K562 (cell line): Measurements from ENCODE around the gene SHROOM3. TPM values are rescaled to one million over a fixed set of nuclear protein-coding genes. Genes with fewer than 3 reads are reported as not detected.
A peak's percentile ranks its signal among the peaks of the same experiment; 100 is the strongest.

Source experiments
- ATAC-seq: fragments of 200-7000 bp; cut with Tn5 transposase; 3 replicates; pipeline ENCODE4 v1.9.1; 2020; ENCODE audit warnings: moderate library complexity
- BruUV-seq: library from RNA; stranded (reverse); fragments of 400-500 nt; replicated peaks from 2 replicates; lab custom pipeline; 2021; lab: Mats Ljungman, UMichigan
- CTCF ChIA-PET: fragments of 300-600 bp; formaldehyde crosslinking; extraction: SDS; loops from one replicate; lab custom pipeline; 2021; ENCODE audit warnings: low intra/inter-chr PET ratio; lab: Yijun Ruan, JAX
- POLR2A ChIA-PET: fragments of 300-600, 350-650 bp; sonication (Branson Sonifier 250); formaldehyde crosslinking; extraction: SDS; loops from one replicate; lab custom pipeline; 2021; ENCODE audit warnings: antibody characterized with exemption, inconsistent platforms; lab: Yijun Ruan, JAX
- DNase-seq, 4 experiments: peaks; one replicate each; pipeline versions ENCODE4 v3.0.0 to v3.0.0-alpha.2; 2011 to 2018; ENCODE audit warnings: low spot score in 3 of 4, mixed read lengths in 3 of 4; ENCODE audit errors: extremely low read depth in 1 of 4
- FAIRE-seq: peaks from 2 replicates; lab custom pipeline; 2011; peaks lifted over from hg19 to GRCh38; lab: Jason Lieb, UNC
- H2AFZ ChIP-seq: 2 replicates; pipeline ENCODE4 v1.6.0; 2011; ENCODE audit warnings: low read depth, low read length, control low read depth, inconsistent platforms
- H3K27ac ChIP-seq: fragments of 200-600 bp; 3 replicates; pipeline ENCODE4 v1.8.0; 2011; ENCODE audit warnings: low read depth, mild to moderate bottlenecking, control low read depth, inconsistent platforms, low read length, moderate library complexity, mixed read lengths; ENCODE audit errors: extremely low read depth
- H3K27me3 ChIP-seq, 2 experiments: fragments of 300-600 bp in 1 of 2; 2 replicates in 1 of 2; 3 replicates in 1 of 2; pipeline versions ENCODE4 v1.6.0 to v1.8.0; 2011; ENCODE audit warnings: inconsistent platforms in 2 of 2, low read length in 2 of 2, mild to moderate bottlenecking in 1 of 2, mixed read lengths in 1 of 2, moderate library complexity in 1 of 2; ENCODE audit not compliant: control insufficient read depth in 2 of 2, insufficient read depth in 2 of 2
- H3K36me3 ChIP-seq: fragments of 300-600 bp; 3 replicates; pipeline ENCODE4 v1.8.0; 2011; ENCODE audit warnings: mild to moderate bottlenecking, low read length, inconsistent platforms; ENCODE audit not compliant: control insufficient read depth, insufficient read depth
- H3K4me1 ChIP-seq, 2 experiments: fragments of 200-600 bp in 1 of 2; replicated peaks in 1 of 2; 2 replicates in 1 of 2; 3 replicates in 1 of 2; pipeline versions ENCODE4 v1.5.1 to v1.8.0; 2011; ENCODE audit warnings: inconsistent platforms in 2 of 2, low read length in 2 of 2, mild to moderate bottlenecking in 1 of 2, mixed read lengths in 1 of 2, moderate library complexity in 1 of 2; ENCODE audit not compliant: control insufficient read depth in 2 of 2, insufficient read depth in 2 of 2
- H3K4me2 ChIP-seq: 2 replicates; pipeline ENCODE4 v1.6.1; 2011; ENCODE audit warnings: low read length, control low read depth, inconsistent platforms, mixed read lengths; ENCODE audit not compliant: insufficient read depth
- H3K4me3 ChIP-seq: fragments of 200-600 bp; sonication (generic), shearing (Covaris generic); 2 replicates; pipeline ENCODE4 v1.5.1; 2016; ENCODE audit warnings: control low read depth, inconsistent platforms
- H3K79me2 ChIP-seq: fragments of 200-600 bp; 3 replicates; pipeline ENCODE4 v1.8.0; 2011; ENCODE audit warnings: low read length, inconsistent platforms; ENCODE audit not compliant: control insufficient read depth, insufficient read depth
- H3K9ac ChIP-seq, 2 experiments: 2 replicates each; pipeline versions ENCODE4 v1.6.0 to v1.6.1; 2011; ENCODE audit warnings: low read depth in 2 of 2, low read length in 2 of 2, control low read depth in 1 of 2, inconsistent platforms in 1 of 2, mild to moderate bottlenecking in 1 of 2, mixed read lengths in 1 of 2; ENCODE audit not compliant: insufficient read depth in 1 of 2
- H3K9me1 ChIP-seq: one replicate; pipeline ENCODE4 v1.6.0; 2011; ENCODE audit warnings: inconsistent platforms, mild to moderate bottlenecking, low read length, moderate library complexity; ENCODE audit not compliant: control insufficient read depth, insufficient read depth
- H3K9me3 ChIP-seq: replicated peaks from 2 replicates; pipeline ENCODE4 v1.5.1; 2011; ENCODE audit warnings: low read depth, low read length, inconsistent platforms; ENCODE audit not compliant: control insufficient read depth, insufficient read depth
- H4K20me1 ChIP-seq: replicated peaks from 2 replicates; pipeline ENCODE4 v1.6.1; 2011; ENCODE audit warnings: low read length, inconsistent platforms, mixed read lengths; ENCODE audit not compliant: control insufficient read depth, insufficient read depth
- DPF2 ChIP-seq: fragments of 450-650 bp; IDR thresholded peaks from 2 replicates; pipeline ENCODE4 v1.6.1; 2016
- E2F1 ChIP-seq: sonication (generic); formaldehyde crosslinking; IDR thresholded peaks from 2 replicates; pipeline ENCODE4 v1.8.1; 2023; ENCODE audit warnings: mild to moderate bottlenecking, missing genetic modification reagents, moderate library complexity
- L3MBTL2 ChIP-seq: fragments of 450-650 bp; IDR thresholded peaks from 2 replicates; pipeline ENCODE4 v1.6.1; 2016; ENCODE audit warnings: mild to moderate bottlenecking, moderate library complexity
- NFIX ChIP-seq: fragments of 250-450 bp; sonication (Bioruptor Pico); IDR thresholded peaks from 2 replicates; pipeline ENCODE4 v1.4.0; 2020; ENCODE audit warnings: low read depth, mild to moderate bottlenecking, moderate library complexity
- PHB ChIP-seq: fragments of 250-450 bp; sonication (Bioruptor Pico); IDR thresholded peaks from 2 replicates; pipeline ENCODE4 v1.5.0; 2021
- TCF15 ChIP-seq: fragments of 250-450 bp; sonication (Bioruptor Pico); IDR thresholded peaks from 2 replicates; pipeline ENCODE4 v1.8.0; 2022; ENCODE audit warnings: moderate library complexity, mild to moderate bottlenecking, inconsistent platforms
- TCFL5 ChIP-seq: fragments of 250-450 bp; sonication (Bioruptor Pico); conservative IDR thresholded peaks from 2 replicates; pipeline ENCODE4 v1.6.1; 2021; ENCODE audit warnings: mild to moderate bottlenecking, moderate library complexity, matching md5 sums
- TGIF2 ChIP-seq: sonication (generic); formaldehyde crosslinking; IDR thresholded peaks from 2 replicates; pipeline ENCODE4 v1.8.1; 2022; ENCODE audit warnings: mild to moderate bottlenecking, missing genetic modification reagents, moderate library complexity
- ZNF282 ChIP-seq: sonication (generic); formaldehyde crosslinking; IDR thresholded peaks from 2 replicates; pipeline ENCODE4 v1.8.1; 2023; ENCODE audit warnings: missing genetic modification reagents
- ZNF408 ChIP-seq: fragments of 250-450 bp; sonication (Bioruptor Pico); IDR thresholded peaks from 2 replicates; pipeline ENCODE4 v1.4.0; 2020; ENCODE audit warnings: low read depth, mild to moderate bottlenecking, moderate library complexity
- ZNF41 ChIP-seq: fragments of 250-450 bp; sonication (Bioruptor Pico); conservative IDR thresholded peaks from 2 replicates; pipeline ENCODE4 v1.4.0; 2020; ENCODE audit warnings: mild to moderate bottlenecking
- WGBS: fragments of 100-300 bp; shearing (Covaris generic); methylation state at CpG from one replicate; pipeline ENCODE4 v1.1.6; 2016; ENCODE audit warnings: low coverage, mixed read lengths; ENCODE audit not compliant: insufficient coverage; ENCODE audit errors: missing lambda C conversion rate; 5-methylcytosine and 5-hydroxymethylcytosine counted together
- in situ Hi-C: fragments of 300-500 bp; cut with MboI; formaldehyde crosslinking; loops from 4 replicates; pipeline ENCODE4 v1.15.0; 2018; ENCODE audit warnings: inconsistent platforms, mixed read lengths
- intact Hi-C: fragments of 100-400 bp; cut with micrococcal nuclease; formaldehyde crosslinking; loops from 2 replicates; pipeline ENCODE4 v1.14.2; 2022
- polyA plus RNA-seq, 8 experiments: library from polyadenylated mRNA; depleted of rRNA in 4 of 8; stranded (reverse) in 5 of 8; unstranded in 3 of 8; fragments of >200 nt; fragmentation: Nextera tagmentation in 2 of 8; fragmentation: Illumina TruSeq in 1 of 8; extraction: Ambion mirVana in 2 of 8; extraction: Trizol in 1 of 8; gene quantifications; 2 replicates each; pipeline versions ENCODE4 v1.2.1 to v1.2.3, GENCODE V29; 2011 to 2014; ENCODE audit warnings: inconsistent platforms in 1 of 8, missing spikeins in 1 of 8
- total RNA-seq, 7 experiments: library from RNA; depleted of rRNA in 6 of 7; stranded (reverse); fragments of >200 nt in 6 of 7; fragmentation: Illumina TruSeq in 2 of 7; extraction: Trizol in 2 of 7; gene quantifications; 2 replicates each; pipeline versions ENCODE4 v1.2.1 to v1.2.3, GENCODE V29; 2011 to 2021; ENCODE audit warnings: low replicate concordance in 1 of 7
- TF ChIP-seq, protein P1 (sequence below): fragments of 450-650 bp; IDR thresholded peaks from one replicate; pipeline ENCODE4 v1.6.1; 2018; ENCODE audit warnings: mild to moderate bottlenecking, moderate library complexity; ENCODE audit not compliant: partially characterized antibody
- TF ChIP-seq, protein P2 (sequence below): fragments of 250-450 bp; sonication (Bioruptor Pico); IDR thresholded peaks from 2 replicates; pipeline ENCODE4 v1.5.1; 2021; ENCODE audit warnings: mild to moderate bottlenecking

SHROOM3 gene
- total and polyA plus RNA-seq, 9 of the 15 experiments (the other 6 are each of a cell fraction or from before 2014, with no cell fraction given), result 0.01 to 0.07 TPM; not detected in 7

DNA sequence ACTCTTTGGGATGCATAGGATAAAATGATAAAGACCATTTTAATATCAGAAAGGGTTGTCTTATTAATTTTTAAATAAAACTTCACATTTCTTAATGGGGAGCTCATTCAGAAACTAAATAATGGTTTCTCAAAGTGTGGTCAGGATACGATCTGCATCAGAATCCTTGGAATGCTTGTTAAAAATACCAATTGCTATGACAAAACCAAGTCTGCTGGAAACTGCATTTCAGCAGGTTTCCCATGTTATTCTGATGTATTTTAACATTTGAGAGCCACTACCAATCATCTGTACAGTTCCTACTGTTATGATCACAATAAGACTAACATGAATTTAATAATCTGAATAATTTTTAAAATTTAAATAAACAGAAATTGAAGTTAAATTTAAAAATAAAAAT lies 347.8 kb downstream of the SHROOM3 start:
- no peak overlapping the region for H3K4me3 ChIP-seq
- CTCF ChIA-PET, result interaction anchor here (0.6 kb wide), 1 partner anchor 200 kb away, joined by 3 read pairs; no protein-coding TSS in a partner anchor
- peaks cover 0 to 11% of the 10 kb centered on the region in 2 experiments; a peak in 2 of 5 replicates for H3K4me1 ChIP-seq
- ATAC-seq (no peak), FAIRE-seq (no peak), DNase-seq (no peak)
- H2AFZ ChIP-seq, result no peak overlapping the region
- H3K9ac ChIP-seq, result no peak overlapping the region
- H3K9me3 ChIP-seq, result no peaks in the 10 kb centered on the region
- H4K20me1 ChIP-seq, result no peaks in the 10 kb centered on the region
- H3K9me1 ChIP-seq, result no peaks in the 10 kb centered on the region
- BruUV-seq, result no TSS peak
- H3K36me3 ChIP-seq, result no peaks in the 10 kb centered on the region
- no peak overlapping the region for H3K27ac ChIP-seq
- POLR2A ChIA-PET, result no interaction called here
- no peak overlapping the region for H3K4me2 ChIP-seq
- in situ Hi-C loops, result no loop called here
- 26% methylated on average over 1 of the region's 1 CpG for WGBS
- no peak for TF ChIP-seq TCFL5
- TF ChIP-seq, protein P1, sequence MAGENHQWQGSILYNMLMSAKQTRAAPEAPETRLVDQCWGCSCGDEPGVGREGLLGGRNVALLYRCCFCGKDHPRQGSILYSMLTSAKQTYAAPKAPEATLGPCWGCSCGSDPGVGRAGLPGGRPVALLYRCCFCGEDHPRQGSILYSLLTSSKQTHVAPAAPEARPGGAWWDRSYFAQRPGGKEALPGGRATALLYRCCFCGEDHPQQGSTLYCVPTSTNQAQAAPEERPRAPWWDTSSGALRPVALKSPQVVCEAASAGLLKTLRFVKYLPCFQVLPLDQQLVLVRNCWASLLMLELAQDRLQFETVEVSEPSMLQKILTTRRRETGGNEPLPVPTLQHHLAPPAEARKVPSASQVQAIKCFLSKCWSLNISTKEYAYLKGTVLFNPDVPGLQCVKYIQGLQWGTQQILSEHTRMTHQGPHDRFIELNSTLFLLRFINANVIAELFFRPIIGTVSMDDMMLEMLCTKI, result no peak
- no peak for TF ChIP-seq ZNF408 (CRISPR knock-in tag)
- H3K79me2 ChIP-seq, result no peaks in the 10 kb centered on the region
- intact Hi-C loops, result no loop called here
- H3K27me3 ChIP-seq, result peaks cover 0 to 16% of the 10 kb centered on the region in 2 experiments; a peak in 3 of 5 replicates

DNA sequence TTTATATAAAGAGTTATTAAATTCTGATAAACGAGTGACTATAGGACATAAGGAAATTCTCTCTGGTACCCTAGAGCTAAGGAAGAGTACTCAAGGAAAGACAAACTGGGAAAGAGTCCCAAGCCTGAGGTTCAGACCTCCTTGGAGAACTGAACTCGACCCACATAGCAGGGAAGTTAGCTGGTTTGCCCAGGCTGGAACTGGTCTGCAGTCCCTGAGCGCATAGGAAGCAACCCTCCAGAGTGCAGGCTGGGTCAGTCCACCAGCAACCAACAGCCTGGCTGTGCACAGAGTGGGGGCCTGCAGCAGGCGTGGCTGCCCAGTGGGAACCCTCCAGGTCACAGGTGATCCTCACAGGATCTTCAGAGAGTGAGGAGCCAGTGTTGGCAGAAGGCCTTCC lies 348.8 kb downstream of the SHROOM3 start:
- H3K4me2 ChIP-seq, result no peak overlapping the region
- no TSS peak for BruUV-seq
- no peak for DNase-seq
- no peak overlapping the region for H3K4me3 ChIP-seq
- in situ Hi-C loops (no loop called here), intact Hi-C loops (no loop called here)
- no peak overlapping the region for H2AFZ ChIP-seq
- H3K27me3 ChIP-seq, result peaks cover 0 to 16% of the 10 kb centered on the region in 2 experiments; a peak in 3 of 5 replicates
- 22% methylated on average over 4 of the region's 4 CpGs for WGBS
- no peaks in the 10 kb centered on the region for H3K36me3 ChIP-seq
- H3K4me1 ChIP-seq, result peaks cover 0 to 11% of the 10 kb centered on the region in 2 experiments; a peak in 2 of 5 replicates
- no peaks in the 10 kb centered on the region for H3K9me3 ChIP-seq
- no peaks in the 10 kb centered on the region for H3K9me1 ChIP-seq
- H3K27ac ChIP-seq, result no peak overlapping the region
- CTCF ChIA-PET, result no interaction called here
- no peaks in the 10 kb centered on the region for H3K79me2 ChIP-seq
- ATAC-seq, result no peak; the same call in 2 of the 3 replicates
- FAIRE-seq, result no peak
- H4K20me1 ChIP-seq, result no peaks in the 10 kb centered on the region
- H3K9ac ChIP-seq, result 0 out of 4 replicates have a peak overlapping the region, but pooled peaks of 1 of the 2 experiments have one; percentile 31
- POLR2A ChIA-PET, result no interaction called here
- TF ChIP-seq ZNF282 (no peak), E2F1 (CRISPR knock-in tag) (no peak), PHB (CRISPR knock-in tag) (no peak), TCF15 (CRISPR knock-in tag) (no peak), TGIF2 (CRISPR knock-in tag) (no peak), ZNF41 (no peak), NFIX (no peak), L3MBTL2 (no peak), DPF2 (no peak)
- TF ChIP-seq, protein P2, sequence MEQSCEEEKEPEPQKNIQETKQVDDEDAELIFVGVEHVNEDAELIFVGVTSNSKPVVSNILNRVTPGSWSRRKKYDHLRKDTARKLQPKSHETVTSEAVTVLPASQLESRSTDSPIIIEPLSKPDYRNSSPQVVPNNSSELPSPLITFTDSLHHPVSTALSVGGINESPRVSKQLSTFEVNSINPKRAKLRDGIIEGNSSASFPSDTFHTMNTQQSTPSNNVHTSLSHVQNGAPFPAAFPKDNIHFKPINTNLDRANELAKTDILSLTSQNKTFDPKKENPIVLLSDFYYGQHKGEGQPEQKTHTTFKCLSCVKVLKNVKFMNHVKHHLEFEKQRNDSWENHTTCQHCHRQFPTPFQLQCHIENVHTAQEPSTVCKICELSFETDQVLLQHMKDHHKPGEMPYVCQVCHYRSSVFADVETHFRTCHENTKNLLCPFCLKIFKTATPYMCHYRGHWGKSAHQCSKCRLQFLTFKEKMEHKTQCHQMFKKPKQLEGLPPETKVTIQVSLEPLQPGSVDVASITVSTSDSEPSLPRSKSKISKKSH (CRISPR knock-in tag), result no peak
